IPS DF 19.7 (cell line): ENCODE results near the gene FAM163A.
"Not testable (repeated sequence)": the region's sequence is repeated elsewhere in the genome, so short reads cannot be mapped to it uniquely, and the experiment has no call there.

Source experiments
- DNase-seq: peaks from one replicate; pipeline ENCODE4 v3.0.0-alpha.2; 2013; ENCODE audit warnings: low read depth, low spot score

FAM163A gene

GRCh38 chr1:179788259-179788658 is 45.2 kb downstream of the FAM163A start:
- DNase-seq = peak; percentile 64

- no peak for DNase-seq
Observed at GRCh38 chr1:179793281-179793680, 50.2 kb downstream of the FAM163A start.

DNA sequence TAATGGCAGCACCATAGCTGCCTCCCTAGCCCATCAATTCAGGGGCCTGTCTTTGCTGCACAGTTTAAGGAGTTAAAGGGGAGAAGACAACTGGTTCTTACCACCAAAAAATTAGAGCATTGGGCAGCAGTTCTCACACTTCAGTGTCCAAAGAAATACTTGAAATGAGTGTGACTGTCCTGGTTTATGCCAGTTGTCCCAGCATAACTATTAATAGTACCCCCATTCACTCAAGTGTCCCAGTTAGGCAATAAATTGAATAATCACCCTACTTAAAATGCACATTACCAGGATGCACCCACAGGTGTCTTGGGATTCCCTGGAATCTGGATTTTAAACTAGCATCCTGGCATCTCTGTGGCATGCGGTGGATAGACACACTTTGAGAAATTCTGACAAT is 51.1 kb downstream of the FAM163A start:
- no peak for DNase-seq

DNA sequence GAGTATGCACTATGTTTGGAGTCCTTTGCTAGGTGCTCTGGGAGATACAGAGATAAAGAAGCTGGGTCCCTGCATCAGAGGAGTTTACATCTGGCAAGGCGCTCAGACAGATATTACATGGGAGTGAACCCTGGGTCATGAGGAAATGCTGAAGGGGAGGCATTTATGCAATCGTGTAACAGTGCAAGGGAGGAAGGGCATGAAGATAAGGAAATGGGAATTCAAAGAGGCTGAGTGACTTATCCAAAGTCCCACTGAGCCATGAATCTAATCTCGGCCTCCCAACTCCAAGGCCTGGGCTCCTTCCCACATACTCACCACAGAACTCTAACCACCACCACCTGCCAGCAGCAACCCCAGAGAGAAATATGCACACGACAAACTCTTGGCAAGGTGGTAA is 51.6 kb downstream of the FAM163A start:
- no peak for DNase-seq

DNA sequence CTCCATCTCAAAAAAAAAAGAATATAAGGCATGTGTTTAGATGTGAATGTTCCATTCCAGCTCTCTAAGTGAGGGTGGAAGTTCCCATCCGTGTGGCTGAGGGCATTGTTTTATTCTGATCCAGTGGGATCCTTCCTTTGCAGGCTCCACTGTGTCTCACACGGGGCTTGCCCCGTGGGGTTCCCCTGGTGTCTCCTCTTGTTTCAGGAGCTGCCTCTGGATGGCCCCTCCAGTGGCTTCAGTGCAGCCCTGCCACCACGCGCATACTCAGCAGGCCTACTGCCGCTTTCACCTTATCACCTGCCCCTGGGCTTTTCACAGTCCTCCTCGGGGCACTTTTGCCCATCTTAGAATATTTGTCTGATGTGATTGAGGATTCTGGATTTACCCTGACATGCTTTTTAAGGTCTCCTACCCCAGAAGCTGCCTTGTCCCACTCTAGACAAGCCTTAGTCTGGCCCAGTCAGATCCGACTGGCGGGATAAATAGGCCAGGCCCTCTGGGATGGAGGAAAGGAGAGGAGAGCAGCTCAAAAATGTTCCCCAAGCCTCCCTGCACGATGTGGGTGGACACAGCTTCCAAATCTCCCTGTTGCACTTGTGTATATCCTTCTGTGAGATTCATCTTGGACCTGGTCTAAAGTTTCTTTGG is 55.2 kb downstream of the FAM163A start:
- DNase-seq = no peak

GRCh38 chr1:179798864-179799516 is 55.9 kb downstream of the FAM163A start:
- no peak for DNase-seq

DNA sequence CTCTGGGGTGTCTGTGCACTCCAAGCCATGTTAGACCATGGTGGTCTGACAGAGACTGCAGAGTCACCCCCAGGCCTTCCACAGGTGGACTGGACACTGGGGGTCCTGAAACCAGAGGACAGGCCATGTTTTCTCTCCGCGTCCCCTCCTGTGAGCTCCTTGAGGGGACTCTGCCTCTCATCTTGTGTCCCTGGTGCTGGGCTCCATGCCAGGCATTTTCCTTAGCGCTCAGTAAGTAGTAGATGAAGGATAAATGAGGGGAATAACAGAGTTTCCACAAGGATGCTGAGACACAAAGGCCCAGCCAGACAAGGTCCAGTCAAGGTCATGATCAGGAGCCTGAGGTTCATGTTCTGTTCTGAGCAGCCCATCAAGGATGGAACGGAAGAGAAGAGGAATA is 57.4 kb downstream of the FAM163A start:
- DNase-seq = no peak

GRCh38 chr1:179803104-179803503 is 60.0 kb downstream of the FAM163A start:
- no peak for DNase-seq

DNA sequence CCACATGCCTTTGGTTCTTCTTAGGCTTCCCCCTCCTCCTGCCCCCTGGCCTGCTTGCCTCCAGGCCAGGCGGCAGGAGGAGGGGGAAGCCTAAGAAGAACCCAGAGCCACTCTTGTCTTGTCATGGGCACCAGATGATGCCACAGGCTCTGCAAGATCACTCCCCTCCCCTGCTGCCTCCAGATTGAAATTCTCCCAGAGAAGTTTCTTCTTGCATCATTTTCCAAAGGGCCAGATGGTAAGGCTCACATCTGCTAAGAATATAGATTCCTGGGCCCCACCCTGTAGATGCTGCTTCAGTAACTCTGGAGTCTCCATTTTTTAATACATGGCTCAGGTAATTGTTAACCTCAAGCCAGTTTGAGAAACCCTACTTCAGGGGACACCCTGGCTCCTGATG is 60.8 kb downstream of the FAM163A start:
- DNase-seq = no peak

DNA sequence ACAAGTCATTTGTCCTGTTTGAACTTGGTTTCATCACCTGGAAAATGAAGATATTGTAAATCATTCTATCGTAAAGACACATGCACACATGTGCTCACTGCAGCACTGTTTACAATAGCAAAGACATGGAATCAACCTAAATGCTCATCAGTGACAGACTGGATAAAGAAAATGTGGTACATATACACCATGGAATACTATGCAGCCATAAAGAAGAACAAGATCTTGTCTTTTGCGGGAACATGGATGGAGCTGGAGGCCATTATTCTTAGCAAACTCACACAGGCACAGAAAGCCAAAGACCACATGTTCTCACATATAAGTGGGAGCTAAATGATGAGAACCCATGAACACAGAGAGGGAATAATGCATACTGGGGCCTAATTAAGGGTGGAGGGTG is 61.3 kb downstream of the FAM163A start:
- not testable (repeated sequence) for DNase-seq

DNA sequence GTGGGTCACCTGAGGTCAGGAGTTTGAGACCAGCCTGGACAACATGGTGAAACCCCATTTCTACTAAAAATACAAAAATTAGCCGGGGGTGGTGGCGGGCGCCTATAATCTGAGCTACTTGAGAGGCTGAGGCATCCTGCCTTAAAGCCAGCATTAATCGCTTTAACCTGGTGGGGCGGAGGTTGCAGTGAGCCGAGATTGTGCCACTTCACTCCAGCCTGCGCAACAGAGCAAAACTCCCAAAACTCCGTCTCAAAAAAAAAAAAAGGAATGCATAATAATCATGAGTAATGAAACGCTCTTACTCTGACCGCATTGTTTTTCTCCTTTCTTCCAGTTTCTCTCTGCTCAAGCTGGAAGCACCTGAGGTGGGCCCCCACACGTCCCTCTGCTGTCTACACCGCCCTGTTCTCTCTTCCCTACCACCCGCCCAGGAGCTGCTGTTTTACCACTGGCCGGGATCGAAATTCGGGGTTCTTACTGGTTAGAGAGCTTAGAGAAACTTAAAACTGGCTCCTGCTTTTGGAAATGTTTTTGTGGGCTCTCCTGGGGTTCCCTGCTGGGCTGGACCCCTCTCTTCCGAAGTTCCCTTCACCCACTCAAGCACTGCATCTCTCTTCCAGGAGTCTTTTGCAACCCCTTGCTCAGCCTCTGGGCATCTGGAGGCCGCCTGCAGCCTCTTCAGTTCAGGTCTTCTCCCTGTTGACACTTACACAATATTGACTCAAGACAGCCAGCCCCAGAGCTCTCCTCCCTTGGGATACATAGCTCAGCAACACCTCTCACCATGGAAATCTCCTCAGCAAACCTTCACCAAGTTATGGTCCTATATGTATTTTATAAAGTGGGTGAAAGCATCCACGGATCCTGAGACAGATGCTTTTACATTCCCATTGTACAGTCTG is 62.5 kb downstream of the FAM163A start:
- DNase-seq = no peak

DNA sequence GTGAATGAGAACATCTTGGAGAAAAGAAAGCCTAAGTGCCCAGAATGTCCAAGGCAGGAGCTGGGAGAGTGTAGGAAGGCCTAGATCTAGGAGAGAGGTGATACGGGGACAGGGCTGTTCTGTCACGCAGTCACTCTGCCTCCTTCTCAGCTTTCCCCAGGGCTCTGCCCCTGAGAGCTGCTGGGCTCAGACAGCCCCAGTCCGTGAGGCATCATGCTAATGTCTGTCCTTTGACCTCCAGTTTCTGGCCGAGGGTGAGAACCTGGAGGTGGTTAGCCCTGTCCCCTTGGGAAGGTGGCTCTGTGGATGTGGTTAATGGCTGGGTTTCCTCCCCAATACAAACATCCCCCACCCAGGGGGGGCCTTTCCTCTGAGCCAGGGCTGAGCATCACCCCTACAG is 63.2 kb downstream of the FAM163A start:
- DNase-seq = no peak

DNA sequence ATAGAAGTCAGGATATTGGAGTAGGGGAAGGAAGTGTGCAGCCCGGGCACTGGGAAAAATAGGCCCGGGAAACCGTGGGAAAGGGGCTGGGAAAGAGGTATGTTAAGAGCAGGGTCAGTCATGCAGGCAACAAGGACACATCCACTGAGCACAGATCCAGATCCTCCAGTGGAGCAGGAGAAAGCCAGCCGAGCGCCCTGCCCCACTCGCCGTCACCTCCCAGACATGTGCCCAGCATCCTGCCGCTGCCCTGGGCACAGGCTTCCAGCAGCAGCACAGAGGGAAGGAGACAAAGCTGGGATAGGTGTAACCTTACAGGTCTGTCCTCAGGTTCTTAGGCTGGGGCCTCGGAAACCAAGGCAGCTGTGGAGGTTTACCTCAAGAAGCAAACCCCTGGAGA is 64.2 kb downstream of the FAM163A start:
- no peak for DNase-seq

GRCh38 chr1:179807691-179808485 is 64.8 kb downstream of the FAM163A start:
- DNase-seq = no peak

GRCh38 chr1:179808503-179808902 is 65.4 kb downstream of the FAM163A start:
- no peak for DNase-seq

- DNase-seq = peak; percentile 52
Observed at GRCh38 chr1:179809506-179810366, 66.6 kb downstream of the FAM163A start.

GRCh38 chr1:179810367-179810715 is 67.2 kb downstream of the FAM163A start:
- DNase-seq = no peak

GRCh38 chr1:179812501-179813292 is 69.6 kb downstream of the FAM163A start:
- no peak for DNase-seq

DNA sequence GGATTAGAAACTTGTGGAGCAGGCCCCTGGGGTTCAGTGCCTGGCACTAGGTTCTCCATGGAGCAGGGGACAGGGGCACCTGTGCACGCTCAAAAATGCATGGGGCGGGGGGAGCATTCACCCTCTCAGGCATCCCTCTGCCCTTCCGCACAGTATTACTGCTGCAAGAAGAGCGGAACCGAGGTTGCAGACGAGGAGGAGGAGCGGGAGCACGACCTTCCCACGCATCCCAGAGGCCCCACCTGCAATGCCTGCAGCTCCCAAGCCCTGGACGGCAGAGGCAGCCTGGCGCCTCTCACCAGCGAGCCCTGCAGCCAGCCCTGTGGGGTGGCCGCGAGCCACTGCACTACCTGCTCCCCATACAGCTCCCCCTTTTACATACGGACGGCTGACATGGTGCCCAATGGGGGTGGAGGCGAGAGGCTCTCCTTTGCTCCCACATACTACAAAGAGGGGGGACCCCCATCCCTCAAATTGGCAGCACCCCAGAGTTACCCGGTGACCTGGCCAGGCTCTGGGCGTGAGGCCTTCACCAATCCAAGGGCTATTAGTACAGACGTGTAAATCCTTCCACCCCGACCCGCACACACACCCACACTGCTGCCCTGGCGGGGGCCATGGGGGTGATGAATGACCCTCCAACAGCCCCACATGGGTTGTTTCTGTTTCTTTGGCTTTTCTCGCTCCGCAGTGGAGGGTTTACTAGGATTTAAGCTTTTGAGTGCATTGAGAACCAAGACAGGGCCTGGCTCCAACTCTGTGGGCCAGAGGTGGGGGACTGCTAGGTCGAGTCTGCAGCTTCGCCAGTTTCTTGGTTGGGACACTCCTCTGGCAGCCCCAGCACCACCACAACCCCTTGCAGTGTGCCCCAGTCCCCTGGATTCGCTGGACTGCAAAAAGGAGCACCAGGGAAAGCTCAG is 70.8 kb downstream of the FAM163A start:
- DNase-seq = no peak
